Psoas muscle (tissue), 8 donors: ENCODE measurements around the gene SPRYD4. TPM values are rescaled to one million over a fixed set of nuclear protein-coding genes. Genes with fewer than 3 reads are reported as not detected.

Experiments used
- ATAC-seq, 4 donors: fragments of 200-7000 bp; cut with Tn5 transposase; one replicate each; pipeline ENCODE4 v1.9.1; 2020; ENCODE audit warnings: moderate library complexity in 3 of 4, mild to moderate bottlenecking in 2 of 4
- DNase-seq, 2 donors: peaks; one replicate each; pipeline ENCODE4 v3.0.0-alpha.2; 2020
- H3K27ac ChIP-seq: fragments of 200-600 bp; one replicate; pipeline ENCODE4 v1.8.0; 2022
- H3K27me3 ChIP-seq, 3 donors: fragments of 200-600 bp in 1 of 3; one replicate each; pipeline versions ENCODE4 v1.6.1 to v1.8.0; 2013 to 2022; ENCODE audit warnings: low read length in 2 of 3, mild to moderate bottlenecking in 2 of 3, moderate library complexity in 1 of 3; ENCODE audit not compliant: insufficient read depth in 3 of 3
- H3K36me3 ChIP-seq, 2 donors: fragments of 200-600 bp in 1 of 2; one replicate each; pipeline versions ENCODE4 v1.6.1 to v1.8.0; 2013 to 2022; ENCODE audit warnings: low read depth in 1 of 2, mild to moderate bottlenecking in 1 of 2, moderate library complexity in 1 of 2; ENCODE audit not compliant: insufficient read depth in 1 of 2
- H3K4me1 ChIP-seq: fragments of 200-600 bp; one replicate; pipeline ENCODE4 v1.8.0; 2022
- H3K4me3 ChIP-seq: fragments of 200-600 bp; one replicate; pipeline ENCODE4 v1.8.0; 2022; ENCODE audit warnings: mild to moderate bottlenecking
- H3K9me3 ChIP-seq: fragments of 200-600 bp; one replicate; pipeline ENCODE4 v1.8.0; 2022
- WGBS, 3 donors: extraction: QIAGEN DNeasy Blood & Tissue Kit; methylation state at CpG; one replicate each; pipeline versions ENCODE4 v1.1.6 to v1.1.7; 2013; 5-methylcytosine and 5-hydroxymethylcytosine counted together
- intact Hi-C, 2 donors: fragments of 100-400 bp; cut with DNase I; formaldehyde crosslinking; loops; one replicate each; pipeline versions ENCODE4 v1.11.0 to v1.14.2; 2022
- polyA plus RNA-seq, 3 donors: library from polyadenylated mRNA; stranded (reverse); fragments of 200-250 nt; gene quantifications; one replicate each; pipeline ENCODE4 v1.2.3, GENCODE V29; 2013
- total RNA-seq, 4 donors: library from RNA; stranded (reverse); fragmentation: NEBNext Ultra II Directional in 2 of 4; extraction: Animal tissue kit (Norgen Biotek cat#: 25700) in 2 of 4; gene quantifications; one replicate each; pipeline versions ENCODE4 v1.2.1 to v1.2.4, GENCODE V29; 2021 to 2023
- TF ChIP-seq, protein P1 (sequence below): fragments of 200-600 bp; IDR thresholded peaks from one replicate; pipeline ENCODE4 v1.8.0; 2022; ENCODE audit warnings: antibody characterized with exemption
- donor health status: healthy with polysubstance abuse.
- donor health status: DM: no; HTN: no; CAD: no; lungs with moderate emphysema.
- donor health status: Bipolar disorder and iron deficiency.
- donor health status: healthy.
- donor health status: DM: yes; HTN: yes; CAD: no.
- donor health status: DM: no; HTN: no; CAD: no.
- donor health status: DM: no; HTN: no; CAD: no.
- donor health status: DM: yes; HTN: yes; CAD: no.

SPRYD4 gene
- total and polyA plus RNA-seq, 7 donors: 1.7 to 4.6 (median 3.5) TPM

DNA sequence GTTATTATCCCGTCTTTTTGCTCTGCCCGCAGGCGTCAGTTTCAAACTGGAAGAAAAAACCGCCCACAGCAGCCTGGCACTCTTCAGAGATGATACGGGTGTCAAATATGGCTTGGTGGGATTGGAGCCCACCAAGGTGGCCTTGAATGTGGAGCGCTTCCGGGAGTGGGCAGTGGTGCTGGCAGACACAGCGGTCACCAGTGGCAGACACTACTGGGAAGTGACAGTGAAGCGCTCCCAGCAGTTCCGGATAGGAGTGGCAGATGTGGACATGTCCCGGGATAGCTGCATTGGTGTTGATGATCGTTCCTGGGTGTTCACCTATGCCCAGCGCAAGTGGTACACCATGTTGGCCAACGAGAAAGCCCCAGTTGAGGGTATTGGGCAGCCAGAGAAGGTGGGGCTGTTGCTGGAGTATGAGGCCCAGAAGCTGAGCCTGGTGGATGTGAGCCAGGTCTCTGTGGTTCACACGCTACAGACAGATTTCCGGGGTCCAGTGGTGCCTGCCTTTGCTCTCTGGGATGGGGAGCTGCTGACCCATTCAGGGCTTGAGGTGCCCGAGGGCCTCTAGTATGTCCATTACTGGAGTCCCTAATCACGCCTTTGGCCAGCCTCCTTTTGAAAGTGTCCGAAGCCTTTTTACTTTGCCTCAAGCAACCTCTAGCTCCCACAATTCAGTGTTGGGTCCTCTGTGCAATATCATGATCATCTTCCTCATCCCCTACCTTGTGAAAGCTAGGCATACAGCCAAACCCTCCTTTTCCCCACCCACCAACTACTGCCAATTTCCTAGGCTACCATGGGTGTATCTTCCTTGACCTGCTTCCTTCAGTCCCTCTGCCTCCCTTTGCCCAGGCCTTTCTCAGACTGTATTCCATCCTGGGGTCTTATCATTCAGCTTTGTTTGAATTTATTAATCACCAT lies 891 bp downstream of the SPRYD4 start:
- H3K27ac ChIP-seq: peak overlapping the region; percentile 90
- H3K9me3 ChIP-seq: no peaks in the 10 kb centered on the region
- H3K4me3 ChIP-seq: peak overlapping the region; percentile 81
- intact Hi-C loops: loop anchor here (5.0 to 10.0 kb wide), 4 partner anchors 134 to 344 kb away; partner anchors contain the start of genes ESYT1 (in 2 of the 2), IL23A (in 1 of the 2) and PAN2 (in 1 of the 2)
- WGBS, 3 donors: 43 to 45% (median 43%) methylated on average over 19 of the region's 19 CpGs
- no peaks in the 10 kb centered on the region for H3K27me3 ChIP-seq
- DNase-seq: peak; percentile 36 to 60
- peak; percentile 45 to 62 (median 58) for ATAC-seq
- peaks cover 7% of the 10 kb centered on the region for H3K4me1 ChIP-seq
- TF ChIP-seq, protein P1, sequence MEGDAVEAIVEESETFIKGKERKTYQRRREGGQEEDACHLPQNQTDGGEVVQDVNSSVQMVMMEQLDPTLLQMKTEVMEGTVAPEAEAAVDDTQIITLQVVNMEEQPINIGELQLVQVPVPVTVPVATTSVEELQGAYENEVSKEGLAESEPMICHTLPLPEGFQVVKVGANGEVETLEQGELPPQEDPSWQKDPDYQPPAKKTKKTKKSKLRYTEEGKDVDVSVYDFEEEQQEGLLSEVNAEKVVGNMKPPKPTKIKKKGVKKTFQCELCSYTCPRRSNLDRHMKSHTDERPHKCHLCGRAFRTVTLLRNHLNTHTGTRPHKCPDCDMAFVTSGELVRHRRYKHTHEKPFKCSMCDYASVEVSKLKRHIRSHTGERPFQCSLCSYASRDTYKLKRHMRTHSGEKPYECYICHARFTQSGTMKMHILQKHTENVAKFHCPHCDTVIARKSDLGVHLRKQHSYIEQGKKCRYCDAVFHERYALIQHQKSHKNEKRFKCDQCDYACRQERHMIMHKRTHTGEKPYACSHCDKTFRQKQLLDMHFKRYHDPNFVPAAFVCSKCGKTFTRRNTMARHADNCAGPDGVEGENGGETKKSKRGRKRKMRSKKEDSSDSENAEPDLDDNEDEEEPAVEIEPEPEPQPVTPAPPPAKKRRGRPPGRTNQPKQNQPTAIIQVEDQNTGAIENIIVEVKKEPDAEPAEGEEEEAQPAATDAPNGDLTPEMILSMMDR: no peak
- peaks cover 0 to 11% of the 10 kb centered on the region in 2 donors for H3K36me3 ChIP-seq

DNA sequence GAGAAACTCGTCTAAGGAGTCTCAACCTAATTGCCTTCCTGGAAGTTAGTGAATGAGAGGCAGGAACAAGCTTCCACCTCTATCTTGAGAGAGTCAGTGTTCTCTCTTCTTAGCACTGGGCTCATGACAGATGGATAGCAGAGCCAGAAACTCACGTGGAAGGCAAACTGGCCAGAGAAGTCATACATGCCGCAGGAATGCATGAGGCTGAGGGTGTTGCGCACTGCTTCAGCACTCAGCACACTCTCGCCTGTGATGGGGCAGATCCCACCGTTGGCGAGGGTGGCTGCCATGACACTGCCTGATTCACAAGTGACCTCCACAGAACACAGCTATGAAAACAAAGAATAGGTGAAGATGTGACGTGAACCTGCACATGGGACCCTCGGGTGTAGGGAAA lies 6.0 kb downstream of the SPRYD4 start:
- Histone ChIP-seq H3K9me3 (no peaks in the 10 kb centered on the region), H3K4me3 (no peak overlapping the region), H3K4me1 (peaks cover 3% of the 10 kb centered on the region), H3K36me3 (peaks cover 0 to 11% of the 10 kb centered on the region in 2 donors), H3K27me3 (no peaks in the 10 kb centered on the region), H3K27ac (no peak overlapping the region)
- intact Hi-C loops: no loop called here
- no peak for DNase-seq
- WGBS, 3 donors: 90 to 93% (median 93%) methylated on average over 9 of the region's 9 CpGs
- no peak for ATAC-seq
- TF ChIP-seq, protein P1: no peak

DNA sequence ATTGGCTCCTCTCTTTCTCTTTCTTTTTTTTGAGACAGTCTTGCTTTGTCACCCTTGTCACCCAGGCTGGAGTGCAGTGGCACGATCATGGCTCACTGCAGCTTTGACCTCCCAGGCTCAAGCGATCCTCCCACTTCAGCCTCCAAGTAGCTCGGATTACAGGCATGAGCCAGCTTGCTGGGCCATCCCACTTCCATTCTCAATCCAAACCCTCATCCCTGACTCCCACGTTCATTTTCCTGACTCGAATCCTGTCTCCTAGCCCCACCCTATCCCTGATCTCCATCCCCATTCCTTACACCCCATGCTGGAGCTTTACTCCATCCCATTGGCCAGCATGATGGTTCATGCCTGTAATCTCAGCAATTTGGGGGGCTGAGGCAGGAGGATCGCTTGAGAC lies 7.8 kb downstream of the SPRYD4 start:
- intact Hi-C loops: no loop called here
- Histone ChIP-seq H3K27ac (no peak overlapping the region), H3K27me3 (no peaks in the 10 kb centered on the region), H3K9me3 (no peaks in the 10 kb centered on the region), H3K4me3 (no peak overlapping the region), H3K4me1 (no peaks in the 10 kb centered on the region), H3K36me3 (peaks cover 0 to 5% of the 10 kb centered on the region in 2 donors)
- ATAC-seq (no peak), DNase-seq (no peak)
- 83 to 89% (median 86%) methylated on average over 6 of the region's 6 CpGs for WGBS, 3 donors
- TF ChIP-seq, protein P1: no peak

DNA sequence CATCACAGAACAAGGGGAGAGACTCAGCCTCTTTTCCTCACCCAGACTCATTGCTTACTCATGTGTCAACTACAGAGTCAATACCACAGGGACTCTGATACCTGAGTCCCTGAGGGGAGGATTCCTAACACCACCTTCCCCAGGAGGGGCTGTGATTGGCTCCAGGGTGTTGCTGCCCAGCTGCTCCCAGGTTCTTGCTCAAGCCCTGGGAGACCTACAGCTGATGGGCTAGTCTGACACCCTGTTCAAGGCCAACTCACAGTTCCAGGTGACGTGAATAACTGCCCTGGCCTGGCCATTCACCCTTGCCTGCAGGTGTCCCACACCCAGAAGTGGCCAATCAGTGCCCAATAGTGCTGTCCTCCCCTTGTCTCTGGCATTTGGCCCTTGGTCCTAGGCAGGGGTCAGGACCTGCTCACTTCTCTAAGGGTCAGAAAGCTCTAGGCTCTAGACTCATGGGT lies 8.6 kb downstream of the SPRYD4 start:
- H3K9me3 ChIP-seq: no peaks in the 10 kb centered on the region
- WGBS, 3 donors: 76 to 89% (median 88%) methylated on average over 1 of the region's 1 CpG
- H3K4me1 ChIP-seq: no peaks in the 10 kb centered on the region
- no peak overlapping the region for H3K27ac ChIP-seq
- DNase-seq: no peak
- intact Hi-C loops: no loop called here
- no peaks in the 10 kb centered on the region for H3K36me3 ChIP-seq
- no peak for ATAC-seq
- H3K4me3 ChIP-seq: no peak overlapping the region
- TF ChIP-seq, protein P1: no peak
- no peaks in the 10 kb centered on the region for H3K27me3 ChIP-seq
